Activated CD4-positive, alpha-beta T cell treated with anti-CD3 and anti-CD28 coated beads, Interleukin-2, amount 50 U/mL, for 4 hours (primary cell): Measurements from ENCODE around the gene EPB41L4A.
"Not testable (repeated sequence)": the region's sequence is repeated elsewhere in the genome, so short reads cannot be mapped to it uniquely, and the experiment has no call there.

Experiments
- DNase-seq, 2 experiments: peaks; one replicate each; pipeline ENCODE4 v3.0.0-alpha.2; 2020

Gene EPB41L4A

DNA sequence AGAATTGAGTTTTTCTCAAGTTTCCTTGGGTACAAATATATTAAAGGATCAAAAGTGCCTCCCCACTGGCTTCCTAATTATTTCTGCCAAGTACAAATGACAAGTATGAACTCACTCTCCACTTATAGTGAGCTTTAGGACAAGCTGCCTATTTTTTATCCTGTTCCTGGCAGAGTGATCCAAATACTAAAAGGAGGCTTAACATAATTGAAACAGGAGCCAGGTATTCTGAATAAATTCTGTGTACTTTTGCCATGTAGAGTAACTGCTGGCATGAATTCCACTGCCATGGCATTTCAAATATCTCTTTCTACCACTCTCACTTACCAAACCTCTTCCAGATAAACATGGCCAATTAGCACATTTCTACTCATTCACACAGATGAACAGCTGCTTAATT, 171.1 kb downstream of the EPB41L4A start:
- no peak for DNase-seq

DNA sequence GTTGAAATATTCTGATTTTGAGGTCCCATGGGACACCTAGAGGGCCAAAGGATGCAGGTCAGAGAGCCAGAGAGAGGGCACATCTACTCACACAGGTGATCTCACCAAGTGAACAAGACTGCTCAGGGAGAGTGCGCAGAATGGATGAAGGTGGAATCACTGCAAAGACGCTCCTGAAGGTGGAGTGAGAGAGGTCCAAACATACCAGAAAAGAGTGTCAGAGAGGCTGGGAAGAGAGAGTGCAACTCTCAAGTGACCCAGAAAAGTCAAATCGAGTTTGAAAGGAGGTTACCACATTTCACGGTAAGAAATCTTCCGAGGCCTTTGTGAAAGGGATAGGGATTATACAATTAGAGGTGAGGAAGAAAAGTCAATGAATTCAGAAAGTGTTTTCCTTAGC, 173.4 kb downstream of the EPB41L4A start:
- DNase-seq = no peak

DNA sequence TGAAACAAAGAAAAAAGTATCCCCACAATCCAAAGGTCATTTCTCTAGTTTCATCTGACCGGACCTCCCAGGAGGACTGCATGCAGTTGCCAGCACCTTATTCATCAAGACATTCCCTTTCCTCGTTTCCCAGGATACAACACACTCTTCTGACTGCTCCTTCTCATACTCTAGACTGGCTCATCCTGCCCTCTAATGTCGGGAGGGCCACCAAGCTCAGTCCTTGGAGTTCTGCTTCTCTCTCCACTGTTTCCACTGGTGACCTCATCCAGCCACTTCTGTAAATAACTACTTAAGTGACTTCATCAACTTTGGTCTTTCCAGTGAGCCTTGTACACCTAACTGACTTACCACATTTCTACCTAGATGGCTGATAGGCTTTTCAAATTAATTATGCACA, 179.1 kb downstream of the EPB41L4A start:
- no peak for DNase-seq

DNA sequence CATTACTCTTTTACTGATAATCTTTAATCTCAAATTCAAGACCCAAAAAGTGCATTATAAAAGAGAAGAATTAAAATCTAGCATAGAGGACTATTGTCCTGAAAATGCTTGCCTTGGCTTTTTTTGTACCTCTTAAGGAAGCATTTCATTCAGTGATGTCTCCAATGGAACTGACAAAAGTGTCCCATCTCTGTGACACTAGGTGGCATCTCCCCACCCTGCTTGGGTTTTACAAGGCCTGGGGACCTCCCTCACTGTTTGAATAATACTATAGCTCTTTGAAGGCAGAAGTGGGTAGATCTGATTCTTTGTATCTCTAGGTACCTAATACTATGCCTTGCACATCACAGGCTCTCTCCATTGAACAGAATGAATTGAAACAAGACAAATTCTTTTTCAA, 180.6 kb downstream of the EPB41L4A start:
- DNase-seq = no peak

DNA sequence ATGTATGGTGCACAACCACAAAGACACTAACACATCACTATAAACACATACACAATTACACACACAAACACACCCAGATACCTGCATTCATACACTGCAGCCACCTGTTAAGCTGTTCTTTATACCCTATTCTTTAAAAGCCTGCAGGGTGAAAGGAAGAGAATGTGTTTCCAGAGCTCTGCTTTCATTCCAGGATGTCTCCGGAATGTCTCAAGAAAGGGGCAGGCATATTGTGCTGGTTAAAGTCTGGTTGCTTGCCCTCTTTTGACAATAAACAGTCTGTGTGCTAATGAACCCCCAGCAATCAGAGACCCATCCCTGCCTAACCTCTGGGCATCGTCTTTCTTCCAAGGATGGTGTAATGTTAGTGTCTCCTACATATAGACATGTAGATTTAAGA, 181.6 kb downstream of the EPB41L4A start:
- no peak for DNase-seq

DNA sequence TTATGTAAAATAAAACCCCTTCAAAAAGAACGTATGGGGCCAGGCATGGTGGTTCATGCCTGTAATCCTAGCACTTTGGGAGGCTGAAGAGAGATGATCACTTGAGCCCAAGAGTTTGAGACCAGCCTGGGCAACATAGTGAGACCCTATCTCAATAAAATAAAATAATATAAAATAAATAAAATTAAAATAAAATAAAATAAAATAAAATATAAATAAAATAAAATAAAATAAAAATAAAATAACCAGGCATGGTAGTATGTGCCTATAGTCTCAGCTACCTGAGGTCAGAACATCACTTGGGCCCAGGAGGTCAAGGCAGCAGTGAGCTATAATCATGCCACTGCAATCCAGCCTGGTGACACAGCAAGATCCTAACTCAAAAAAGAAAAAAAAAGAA, 185.1 kb downstream of the EPB41L4A start:
- no peak for DNase-seq

DNA sequence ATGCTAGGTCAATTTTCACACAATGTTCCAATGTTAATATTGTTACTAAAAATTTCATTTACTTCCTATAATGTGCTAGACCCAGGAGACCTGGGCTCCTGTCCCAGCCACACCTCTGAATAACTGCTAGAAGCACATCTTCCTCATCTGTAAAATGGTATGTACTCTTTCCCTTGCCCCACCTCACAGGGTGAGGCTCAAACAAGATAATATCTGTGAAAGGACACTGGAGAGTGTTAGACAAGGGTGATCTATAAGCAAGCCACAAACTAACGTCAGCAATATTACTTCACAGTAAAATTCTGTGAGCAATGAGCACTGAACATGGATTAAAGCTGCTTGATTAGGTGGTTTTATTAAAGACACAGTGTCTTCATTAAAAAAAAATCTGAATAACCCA, 186.4 kb downstream of the EPB41L4A start:
- DNase-seq = no peak

DNA sequence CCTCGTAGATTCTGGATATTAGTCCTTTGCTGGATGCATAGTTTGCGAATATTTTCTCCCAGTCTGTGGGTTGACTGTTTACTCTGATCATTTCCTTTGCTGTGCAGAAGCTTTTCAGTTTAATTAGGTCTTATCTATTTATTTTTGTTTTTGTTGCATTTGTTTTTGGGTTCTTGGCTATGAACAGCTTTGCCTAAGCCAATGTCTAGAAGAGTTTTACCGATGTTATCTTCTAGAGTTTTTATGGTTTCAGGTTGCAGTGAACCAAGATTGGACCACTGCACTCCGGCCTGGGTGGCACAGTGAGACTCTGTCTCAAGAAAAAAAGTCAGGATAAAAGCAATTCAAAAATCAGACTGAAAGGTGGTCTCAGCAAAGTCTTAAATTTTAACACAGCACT, 188.5 kb downstream of the EPB41L4A start:
- no peak for DNase-seq

DNA sequence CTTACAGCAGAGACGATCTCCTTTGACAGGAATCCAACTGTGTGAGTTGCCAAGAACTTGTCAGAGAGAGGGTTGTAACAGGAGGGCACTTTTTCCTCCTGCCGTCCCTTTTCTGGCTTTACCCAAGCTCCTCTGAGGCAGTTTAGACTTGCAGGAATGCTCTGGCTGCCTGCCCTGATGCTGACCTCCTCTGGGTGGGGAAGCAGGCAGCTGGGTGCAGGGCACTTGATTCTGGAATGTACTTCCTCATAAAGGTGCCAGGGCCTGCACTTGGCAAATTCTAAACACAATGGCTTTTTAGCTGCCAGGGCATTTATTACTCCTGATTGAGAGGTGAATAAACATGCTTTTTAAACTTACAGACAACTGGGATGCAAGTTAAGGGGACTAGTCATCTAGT, 190.4 kb downstream of the EPB41L4A start:
- DNase-seq = no peak

DNA sequence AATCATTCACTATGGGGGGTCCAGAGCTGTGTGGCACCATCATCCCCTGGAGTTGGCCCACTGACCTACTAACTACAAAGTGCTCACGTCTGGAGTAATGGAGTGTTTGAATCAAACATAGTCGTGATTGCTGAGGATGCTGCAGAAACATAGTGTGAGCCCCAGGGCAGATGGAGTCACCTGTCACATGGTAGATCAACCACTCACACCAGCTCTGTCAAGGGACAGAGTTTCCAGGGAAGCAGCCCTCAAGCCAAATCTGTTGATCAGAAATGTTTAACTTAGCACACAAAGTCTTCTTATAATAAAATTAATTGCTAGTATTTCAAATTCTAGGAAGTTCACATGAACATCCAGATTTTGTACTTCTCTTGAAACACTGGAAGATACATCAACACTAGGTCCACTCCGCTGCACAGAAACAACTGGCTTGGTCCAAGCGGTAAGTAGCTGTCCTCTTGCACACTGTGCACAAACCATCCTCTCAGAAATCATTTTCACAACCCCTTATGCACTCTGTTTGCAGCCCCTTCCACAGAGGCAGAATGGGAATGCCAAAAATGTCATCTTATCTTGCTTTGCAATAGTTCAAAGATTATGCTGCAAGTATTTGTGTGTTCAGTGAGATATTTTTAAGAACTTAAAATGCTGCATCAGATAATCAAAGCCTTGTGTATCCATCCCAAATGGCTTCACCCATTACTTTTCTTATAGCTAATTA, 191.0 kb downstream of the EPB41L4A start:
- no peak for DNase-seq

DNA sequence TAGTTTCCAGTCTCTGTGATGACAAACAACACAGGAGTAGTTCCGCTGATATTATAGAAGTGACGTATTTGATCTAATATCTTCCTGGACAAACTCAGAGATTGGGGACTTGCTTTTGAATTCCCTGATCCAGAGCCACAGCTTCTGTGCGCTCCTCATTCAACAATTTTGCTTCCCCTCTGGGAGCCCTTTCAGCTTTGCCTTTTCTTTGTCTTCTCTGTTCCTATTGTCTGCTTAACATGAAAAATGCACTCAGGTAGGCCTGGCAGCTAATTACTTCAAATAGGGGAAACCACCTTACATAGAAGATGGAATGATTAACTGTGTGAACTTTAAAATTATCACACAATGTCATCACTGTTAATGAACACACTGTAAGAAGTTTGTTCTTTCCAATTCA, 192.9 kb downstream of the EPB41L4A start:
- no peak for DNase-seq

DNA sequence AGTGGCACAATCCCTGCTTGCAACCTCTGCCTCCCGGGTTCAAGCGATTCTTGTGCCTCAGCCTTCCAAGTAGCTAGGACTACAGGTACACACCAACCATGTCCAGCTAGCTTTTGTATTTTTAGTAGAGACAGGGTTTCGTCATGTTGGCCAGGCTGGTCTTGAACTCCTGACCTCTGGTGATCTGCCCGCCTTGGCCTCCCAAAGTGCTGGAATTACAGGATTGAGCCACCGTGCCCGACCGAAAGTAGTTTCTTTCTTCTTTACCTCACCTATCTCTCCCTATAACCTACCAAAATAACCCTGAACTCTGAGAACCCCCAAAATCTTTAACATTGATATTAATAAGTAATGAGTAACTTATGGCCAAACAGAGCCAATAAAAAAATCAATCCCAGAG, 196.1 kb downstream of the EPB41L4A start:
- not testable (repeated sequence) for DNase-seq

DNA sequence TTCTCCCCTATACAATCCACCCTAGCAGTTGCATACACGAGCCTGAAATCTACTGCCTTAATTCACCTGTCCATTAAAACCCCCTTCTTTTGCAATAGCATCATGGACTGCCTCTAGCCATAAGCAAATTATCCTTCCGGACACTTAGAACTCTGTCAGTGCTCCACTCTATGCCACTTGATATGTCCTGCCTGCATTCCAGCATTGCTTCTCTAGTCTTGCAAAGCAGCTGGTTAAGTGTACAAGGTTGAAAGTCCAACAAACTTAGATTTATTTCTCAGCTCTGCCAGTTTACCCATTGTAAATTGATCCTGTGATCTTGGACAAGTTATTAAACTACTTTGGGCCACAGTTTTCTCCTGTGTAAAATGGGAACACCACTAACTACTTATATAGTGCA, 197.9 kb downstream of the EPB41L4A start:
- no peak for DNase-seq

DNA sequence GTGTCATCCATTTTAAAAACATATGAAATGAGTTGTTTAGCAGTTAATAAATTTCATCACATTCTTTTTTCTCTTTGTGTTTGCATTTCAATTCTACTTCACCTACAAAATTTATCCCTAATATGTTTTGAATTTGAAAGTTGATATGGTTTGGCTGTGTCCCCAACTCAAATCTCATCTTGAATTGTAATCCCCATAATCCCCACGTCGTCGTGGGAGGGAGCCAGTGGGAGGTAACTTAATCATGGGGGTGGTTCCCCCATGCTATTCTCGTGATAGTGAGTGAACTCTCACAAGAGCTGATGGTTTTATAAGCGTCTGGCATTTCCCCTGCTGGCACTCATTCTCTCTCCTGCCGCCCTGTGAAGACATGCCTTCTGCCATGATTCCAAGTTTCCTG, 200.1 kb downstream of the EPB41L4A start:
- no peak for DNase-seq

DNA sequence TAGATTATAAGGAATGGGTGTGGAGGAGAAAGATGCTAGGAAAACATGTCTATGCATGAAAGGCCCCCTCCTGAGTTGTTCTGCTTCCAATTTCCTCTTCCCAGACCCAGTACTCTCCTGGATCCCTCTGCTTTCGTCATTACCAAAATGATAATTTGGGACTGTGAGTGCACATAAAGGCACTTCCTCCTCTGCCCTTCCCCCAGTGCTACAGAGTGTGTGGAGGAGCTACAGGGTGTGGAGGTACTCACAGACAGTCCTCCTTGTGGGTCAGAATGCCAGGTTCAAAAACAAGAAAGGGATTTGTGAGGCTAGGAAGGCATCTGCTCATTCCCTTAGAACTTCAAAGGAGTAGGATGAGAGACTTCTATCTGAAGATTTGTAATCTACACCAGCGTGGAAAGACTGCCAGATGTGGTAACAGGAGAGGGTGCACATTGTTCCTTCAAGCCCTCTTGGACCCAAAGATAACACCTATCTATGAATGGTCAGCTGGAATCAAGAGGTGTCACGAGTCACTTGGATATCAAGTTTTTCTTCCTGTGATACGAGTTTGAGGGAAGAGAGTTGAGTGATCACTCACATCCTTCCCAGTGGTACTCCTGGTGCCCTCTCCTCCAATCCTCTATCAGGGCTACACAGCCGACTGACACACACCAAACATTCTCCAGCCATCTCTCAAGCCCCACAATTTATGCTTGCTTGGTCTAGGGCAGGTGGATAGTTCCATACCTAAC, 201.1 kb downstream of the EPB41L4A start:
- DNase-seq = no peak

DNA sequence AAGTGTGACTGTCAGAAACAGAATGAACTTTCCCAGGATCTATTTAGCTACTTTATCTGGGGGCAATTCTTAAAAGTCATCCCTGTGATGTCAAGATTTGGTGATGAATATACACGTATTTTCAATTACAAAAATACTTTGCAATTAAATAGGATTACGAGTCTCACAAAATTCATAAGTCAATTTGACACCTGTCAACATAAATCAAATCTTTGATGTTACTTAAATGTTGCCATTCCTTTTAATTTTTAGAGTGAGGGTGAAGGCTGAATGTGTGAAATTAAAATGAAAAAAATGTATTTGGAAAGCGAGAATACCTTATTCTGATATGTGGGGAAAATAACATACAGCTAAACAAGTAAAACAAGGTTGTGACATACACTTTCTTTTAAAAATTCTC, 202.9 kb downstream of the EPB41L4A start:
- no peak for DNase-seq

DNA sequence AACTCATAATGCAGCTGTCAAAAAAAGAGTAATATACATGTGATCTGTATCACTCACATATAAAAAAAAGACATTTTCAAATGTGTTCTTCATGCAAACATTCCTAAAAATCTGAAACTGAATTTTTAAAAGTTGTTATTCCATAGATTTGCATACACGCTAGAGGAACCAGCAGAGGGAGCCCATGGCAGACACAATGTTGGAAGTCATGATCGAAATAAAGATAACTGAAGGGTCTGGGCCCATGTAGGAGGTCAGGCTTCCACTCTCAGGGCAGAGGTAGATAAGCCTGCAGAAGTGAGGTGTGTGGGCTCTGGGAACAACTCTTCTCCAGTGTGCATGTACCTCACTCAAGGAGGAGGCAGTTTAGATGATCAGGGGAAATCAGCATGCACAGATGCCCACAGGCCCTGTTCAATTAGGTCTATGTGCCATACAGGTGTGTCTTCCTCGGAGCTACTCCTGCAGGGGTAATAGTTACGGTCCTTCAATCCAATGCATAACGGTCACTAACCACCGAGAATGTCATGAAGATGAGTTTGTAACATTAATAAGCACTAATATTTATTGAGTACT, 208.6 kb downstream of the EPB41L4A start:
- no peak for DNase-seq

DNA sequence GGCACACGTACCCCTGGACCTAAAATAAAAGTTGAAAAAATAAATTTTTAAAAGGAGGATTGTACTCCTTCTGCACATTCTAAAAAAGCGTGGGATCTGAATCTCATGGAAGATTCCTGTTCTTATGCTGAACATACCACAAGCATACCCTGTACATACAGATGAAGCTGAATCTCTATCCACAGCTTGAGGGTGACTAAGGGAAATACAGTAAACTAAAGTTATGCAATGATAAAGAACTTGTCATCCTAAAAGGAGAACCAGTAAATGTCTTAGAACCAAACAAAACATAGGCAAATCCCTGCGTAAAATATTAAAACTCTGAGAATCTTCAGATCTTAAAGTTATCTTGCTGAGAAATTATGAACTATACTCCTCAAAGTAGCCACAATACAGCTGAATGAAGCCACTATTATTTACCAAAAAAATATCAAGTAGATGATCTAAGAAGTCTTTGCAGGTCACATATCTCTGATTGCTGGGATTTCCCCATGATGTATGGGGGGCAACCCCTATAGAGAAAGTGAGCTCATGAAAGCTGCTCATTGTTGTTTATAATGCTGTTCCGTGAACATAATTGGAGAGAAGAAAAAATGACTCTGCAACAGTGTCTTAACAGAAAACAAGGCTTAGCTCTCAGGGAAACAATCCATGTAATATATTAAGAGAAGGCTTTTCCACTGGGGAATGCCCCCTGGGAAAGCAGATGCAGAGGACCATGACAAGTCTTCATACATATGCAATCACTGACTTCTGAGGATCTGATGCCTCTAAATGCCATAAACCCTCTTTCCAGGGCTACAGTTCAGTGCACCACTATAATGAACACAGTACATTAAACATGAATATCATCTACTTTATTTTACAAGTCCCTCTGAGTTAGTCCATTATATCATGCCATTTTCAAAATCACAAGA, 210.1 kb downstream of the EPB41L4A start:
- no peak for DNase-seq

DNA sequence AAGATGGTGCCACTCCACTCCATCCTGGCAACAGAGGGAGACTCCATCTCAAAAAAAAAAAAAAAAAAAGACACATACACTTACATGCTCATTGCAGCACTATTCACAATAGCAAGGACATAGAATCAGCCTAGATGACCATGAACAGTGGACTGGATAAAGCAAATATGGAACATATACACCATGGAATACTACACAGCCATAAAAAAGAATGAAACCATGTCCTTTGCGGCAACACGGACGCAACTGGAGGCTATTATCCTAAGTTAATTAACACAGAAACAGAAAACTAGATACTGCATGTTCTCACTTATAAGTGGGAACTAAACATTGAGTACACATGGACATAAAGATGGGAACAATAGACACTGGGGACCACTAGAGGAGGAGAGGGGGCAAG, 210.9 kb downstream of the EPB41L4A start:
- not testable (repeated sequence) for DNase-seq

DNA sequence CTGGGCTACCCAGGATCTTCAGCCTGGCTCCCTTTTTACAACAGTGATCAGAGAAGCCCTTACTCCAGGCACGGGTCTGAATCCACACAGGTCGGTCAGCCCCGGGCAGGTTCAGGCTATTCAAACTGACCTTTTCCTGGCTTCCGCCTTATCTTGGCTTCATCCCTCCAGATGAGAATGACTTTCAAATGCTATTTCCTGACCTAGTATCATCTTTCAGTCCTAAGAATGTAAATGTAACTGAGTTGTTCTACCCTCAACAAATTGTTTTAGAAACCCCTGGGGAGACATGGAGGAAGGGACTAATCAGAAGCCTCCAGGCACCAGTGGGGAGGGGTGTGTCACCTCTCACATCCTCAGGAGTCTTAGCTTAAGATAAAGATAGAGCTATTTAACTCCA, 213.2 kb downstream of the EPB41L4A start:
- no peak for DNase-seq

DNA sequence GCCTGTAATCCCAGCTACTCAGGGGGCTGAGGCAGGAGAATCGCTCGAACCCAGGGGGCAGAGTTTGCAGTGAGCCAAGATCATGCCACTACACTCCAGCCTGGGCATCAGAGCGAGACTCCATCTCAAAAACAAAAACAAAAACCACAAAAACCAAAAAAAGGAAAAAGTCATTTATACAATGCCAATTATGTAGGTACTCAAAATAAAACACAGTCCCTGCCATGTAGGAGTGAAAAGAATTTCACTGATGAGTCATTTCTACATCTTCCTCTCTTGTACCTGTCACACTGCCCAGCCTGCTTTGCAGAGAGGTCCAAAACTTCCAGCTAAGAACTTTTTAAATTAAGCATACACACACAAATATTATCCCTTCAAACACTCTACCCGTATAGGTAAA, 215.8 kb downstream of the EPB41L4A start:
- DNase-seq = no peak

DNA sequence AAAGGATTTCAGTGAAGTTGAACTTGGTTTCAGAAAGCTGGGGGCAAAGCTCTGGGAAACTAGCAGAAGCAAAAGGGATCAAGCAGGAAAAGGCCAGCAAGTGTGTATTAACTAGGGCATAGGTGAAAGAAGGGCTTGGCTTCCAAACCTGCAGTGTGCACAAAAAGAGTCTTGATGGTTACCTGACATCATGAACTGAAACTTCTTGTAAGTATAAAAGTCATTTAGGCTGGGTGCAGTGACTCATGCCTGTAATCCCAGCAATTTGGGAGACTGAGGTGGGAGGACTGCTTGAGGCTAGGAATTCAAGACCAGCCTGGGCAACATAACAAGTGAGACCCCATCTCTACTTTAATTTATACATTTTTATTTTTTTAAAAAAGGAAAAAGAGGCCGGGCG, 216.4 kb downstream of the EPB41L4A start:
- DNase-seq = no peak

DNA sequence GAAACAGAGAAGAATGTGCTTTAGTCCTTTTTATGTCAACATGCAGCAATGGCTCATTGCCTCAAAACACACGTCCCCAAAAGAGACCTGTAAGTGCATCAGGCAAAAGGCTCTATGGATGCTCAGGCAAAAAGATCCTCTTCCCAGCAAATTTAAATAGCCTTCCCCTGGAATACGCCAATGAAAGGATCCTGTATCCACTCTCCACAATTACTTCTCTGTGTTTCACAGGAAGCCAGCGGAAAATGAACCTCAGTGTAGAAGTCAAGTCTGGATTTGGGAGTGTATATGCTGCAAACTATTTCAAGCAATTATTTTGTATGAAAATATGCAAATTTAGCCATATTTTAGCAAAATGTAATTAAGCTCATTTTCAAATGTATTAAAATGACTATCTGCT, 217.9 kb downstream of the EPB41L4A start:
- no peak for DNase-seq
